ENCODE measurements around the gene ZDHHC14. TPM values are rescaled to one million over a fixed set of nuclear protein-coding genes. Genes with fewer than 3 reads are reported as not detected.

ZDHHC14 gene
- polyA plus RNA-seq, 1 donor, result 6.7 TPM

DNA sequence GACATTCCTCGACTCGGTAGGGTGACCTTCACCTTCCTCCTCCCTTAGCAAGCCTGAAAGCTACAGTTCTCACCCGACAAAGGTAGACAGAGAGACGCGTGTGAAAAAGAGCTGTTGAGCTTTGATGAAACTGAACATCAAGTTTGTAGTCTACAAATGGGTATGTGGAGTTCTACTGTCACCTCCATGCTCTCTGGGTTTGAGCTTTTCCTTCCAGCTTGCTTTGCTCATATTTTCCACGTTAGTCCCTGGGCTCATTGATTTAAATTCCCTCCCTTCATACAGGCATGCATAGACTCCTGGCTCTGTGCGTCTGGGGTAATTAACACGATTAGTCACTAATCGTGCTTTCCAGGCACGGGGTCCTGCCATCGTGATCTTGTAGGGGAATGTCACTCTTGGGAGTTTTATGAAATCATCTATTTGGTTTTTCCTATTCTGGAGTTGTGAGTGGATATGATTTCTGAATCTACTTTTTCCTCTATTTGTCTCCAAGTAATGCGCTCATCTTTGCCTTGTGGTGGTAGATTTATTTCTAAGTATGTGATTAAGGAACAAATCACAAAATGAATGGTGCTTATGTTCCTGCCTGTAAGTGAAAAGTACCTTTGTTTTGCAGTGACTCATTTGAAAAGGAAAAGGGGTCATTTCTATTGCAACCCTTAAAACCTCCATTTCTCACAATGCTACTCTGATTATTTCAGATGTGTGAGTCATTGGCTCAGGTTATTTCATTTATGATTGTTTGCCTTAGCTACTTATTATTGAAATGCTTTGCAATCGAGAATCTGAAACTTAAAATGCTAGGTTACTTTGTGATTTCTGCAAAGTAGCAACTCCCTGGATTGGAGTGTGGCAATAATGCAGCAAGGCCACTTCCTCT, 154.6 kb downstream of the ZDHHC14 start:
- DNase-seq, result peak; percentile 69

DNA sequence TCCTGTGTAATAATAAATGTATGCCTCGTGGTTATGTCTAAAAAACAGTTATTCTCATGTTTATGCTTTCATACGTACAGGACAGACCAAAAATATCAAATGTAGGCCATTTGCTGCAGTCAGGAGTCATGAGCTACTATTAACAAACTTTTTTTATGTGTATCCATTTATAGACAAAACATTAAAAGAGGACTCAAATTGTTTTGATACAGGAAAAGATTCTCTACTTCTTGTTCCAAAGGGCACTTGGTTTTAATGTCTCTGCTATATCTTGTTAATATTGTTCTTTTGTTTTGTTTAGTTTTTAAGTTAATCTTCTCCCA, 155.2 kb downstream of the ZDHHC14 start:
- no peak for DNase-seq

DNA sequence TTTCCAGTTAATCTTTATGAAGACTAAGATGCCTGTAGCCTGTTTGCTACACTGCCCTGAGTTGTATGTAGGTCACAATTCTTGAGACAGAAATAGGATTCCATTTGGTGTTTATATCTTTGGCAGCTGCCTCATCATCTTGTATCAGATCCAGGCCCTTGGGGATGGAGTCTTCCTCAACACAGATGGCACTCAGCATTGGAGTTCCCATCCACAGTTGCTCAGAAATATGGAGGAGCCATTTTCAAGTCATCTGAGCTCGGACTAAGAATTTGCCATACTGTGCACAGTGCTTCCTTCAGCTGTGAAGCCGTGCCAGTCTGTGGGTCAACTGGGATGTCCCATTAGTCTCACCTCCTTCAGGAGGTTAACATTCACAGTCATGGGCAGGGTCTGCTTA, 156.6 kb downstream of the ZDHHC14 start:
- no peak for DNase-seq

DNA sequence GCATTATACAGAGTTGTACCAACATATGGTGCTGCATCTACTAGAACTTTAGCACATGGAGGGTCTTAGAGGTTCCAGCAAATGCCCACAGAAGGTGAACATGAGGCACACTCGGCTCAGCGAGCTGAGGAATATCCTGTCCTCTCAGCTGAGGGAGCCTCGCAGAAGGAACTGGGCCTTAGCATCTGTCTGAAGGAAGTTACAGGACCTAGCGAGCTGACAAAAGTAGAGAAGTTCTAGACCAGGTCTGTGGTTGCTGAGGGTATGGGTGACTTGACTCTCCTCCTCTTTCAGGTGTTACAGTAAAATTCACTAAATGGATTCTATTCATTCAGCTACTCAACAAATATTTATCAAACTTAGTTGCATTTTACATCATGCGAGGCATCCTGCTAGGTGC, 157.2 kb downstream of the ZDHHC14 start:
- DNase-seq, result no peak

DNA sequence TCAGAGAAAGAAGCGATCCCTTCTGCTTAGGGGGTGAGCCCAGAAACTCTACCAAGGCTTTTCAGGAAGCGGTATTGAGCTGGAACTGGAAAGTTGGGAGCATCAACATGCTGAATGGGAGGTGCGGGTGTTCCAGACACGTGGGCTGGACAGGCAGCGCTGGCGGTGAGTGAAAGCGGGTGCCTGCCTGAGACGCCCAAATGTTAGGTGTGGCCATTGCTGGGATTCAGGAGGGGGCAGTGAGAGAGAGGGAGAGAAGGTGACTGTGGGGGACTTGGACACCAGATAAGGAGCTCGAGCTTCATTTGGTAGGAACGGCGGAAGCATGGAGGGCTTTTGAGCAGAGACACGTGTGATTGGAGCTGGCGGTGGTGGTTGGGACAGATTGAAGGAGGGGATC, 157.7 kb downstream of the ZDHHC14 start:
- no peak for DNase-seq

DNA sequence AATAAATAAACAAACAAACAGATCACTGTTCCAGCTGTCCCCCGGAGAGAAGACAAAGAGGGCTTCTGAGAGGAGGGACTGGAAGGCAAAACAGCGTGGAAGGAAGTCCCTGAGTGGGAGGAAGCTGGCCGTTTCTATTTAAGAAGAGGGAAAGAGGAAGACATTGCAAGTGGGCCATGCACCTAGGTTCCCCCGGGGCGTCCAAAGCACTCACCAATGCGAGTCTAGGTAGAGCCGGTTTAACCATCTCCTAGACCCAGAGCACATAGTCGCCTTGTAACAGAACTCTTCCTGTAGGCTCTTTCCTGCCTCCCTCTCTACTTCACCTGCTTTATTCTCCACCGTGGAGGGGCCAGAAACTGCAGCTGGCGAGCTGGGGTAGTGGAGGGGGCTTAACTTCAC, 158.4 kb downstream of the ZDHHC14 start:
- DNase-seq, result no peak

DNA sequence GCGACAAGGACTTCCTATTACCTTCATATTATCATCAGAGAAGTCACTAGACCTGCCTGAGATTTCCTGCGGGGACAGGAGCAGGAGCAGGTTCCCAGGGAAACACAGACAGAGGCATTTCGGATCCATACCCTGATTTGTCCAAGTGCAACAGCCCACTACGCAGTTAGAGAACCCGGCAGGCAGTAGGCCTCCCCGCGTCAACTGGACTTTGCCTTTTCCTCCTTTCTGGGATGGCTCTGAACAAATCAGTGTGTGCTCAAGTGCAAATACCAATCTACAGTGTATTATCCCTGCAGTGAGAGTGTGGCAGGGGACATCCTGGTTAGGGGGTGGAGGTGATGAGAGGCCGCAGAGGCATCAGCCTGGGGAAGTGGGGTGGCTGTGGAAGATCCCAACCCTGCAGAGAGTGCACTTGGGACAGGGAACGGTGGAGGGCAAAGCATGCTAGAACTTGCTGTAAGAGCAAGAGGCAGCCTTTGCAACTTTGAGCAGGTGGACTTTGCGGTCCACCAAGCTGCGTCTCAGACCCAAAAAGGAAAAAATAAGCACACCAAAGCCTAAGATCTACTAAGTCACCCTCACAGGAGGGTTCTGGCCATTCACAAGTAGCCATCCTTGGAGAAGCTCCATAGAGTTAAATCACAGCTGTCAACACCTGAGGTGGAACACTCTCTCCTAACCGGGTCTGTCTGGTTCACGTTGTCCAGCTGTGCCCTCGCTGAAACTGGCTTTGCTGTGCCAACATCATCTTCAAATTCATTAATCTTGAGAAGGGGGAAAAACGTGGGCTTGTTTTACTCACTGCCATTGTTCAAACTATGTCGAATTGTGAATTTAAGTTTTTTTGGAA, 159.1 kb downstream of the ZDHHC14 start:
- DNase-seq, result no peak

DNA sequence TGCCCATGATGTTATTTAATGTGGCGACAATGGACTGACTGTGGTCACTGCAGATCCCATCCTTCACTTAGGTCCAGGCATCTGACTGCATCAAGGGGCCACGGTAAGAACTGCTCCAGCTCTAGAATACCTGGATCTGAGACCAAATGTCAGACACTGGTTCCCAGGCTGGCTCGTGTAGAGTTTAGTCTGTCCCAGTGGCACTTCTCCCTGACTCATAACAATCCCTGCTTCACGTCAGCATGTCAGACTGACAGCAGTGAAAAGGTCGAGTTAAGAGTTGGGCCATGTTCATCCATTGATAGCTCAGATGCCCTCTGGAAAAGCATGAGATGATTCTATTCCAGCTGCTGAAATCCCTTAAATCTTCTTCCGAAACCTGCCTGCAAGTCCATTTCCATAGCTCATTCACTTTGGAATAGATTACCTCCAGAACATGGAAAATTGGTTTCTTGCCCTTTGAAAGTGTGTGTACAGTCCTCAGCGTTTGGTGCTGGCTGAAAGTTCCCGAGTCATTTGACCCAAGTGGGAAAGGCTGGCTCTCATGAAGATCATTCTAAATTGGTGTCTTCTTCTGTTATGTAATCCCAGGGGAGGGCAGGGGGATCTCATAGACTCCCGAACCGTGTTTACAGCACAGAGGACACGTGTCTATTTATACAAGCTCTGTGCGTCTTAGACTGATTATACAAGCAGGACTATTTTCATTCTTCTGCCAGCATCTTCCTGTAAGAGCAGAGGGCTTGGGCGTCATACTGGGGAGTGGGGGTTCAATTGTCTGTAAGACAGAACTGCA, 160.8 kb downstream of the ZDHHC14 start:
- DNase-seq, result no peak

DNA sequence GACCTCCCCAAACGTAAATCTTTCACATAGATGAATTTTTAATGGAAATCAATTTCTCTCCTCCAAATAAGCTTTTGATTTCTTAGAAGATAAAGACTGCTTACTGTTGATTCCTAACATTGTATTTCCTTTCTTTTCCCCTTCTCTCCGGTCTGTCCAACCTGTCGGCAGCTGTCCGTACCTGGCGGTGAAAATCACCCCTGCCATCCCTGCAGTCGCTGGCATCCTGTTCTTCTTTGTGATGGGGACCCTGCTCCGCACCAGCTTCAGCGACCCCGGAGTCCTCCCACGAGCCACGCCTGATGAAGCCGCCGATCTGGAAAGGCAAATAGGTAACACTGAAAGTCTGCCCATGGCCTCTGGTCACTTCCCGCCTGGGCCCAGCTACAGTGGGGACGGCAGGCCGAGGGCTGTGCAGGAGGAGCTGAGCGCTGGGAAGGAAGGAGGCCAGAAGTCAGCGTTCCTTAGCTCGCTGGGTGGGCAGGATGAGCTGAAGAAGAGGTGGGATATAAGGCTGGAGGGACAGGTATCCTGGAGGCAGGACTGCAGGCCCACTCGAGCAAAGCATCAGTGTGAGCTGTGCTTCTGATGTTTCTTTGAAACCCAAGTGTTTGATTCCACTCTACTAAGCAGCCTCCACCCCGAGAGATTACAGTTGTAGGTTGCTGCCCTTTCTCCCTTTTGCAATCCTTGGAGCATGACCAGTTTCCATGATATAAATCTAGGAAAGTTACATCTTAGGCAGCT, 161.6 kb downstream of the ZDHHC14 start:
- DNase-seq, result no peak

DNA sequence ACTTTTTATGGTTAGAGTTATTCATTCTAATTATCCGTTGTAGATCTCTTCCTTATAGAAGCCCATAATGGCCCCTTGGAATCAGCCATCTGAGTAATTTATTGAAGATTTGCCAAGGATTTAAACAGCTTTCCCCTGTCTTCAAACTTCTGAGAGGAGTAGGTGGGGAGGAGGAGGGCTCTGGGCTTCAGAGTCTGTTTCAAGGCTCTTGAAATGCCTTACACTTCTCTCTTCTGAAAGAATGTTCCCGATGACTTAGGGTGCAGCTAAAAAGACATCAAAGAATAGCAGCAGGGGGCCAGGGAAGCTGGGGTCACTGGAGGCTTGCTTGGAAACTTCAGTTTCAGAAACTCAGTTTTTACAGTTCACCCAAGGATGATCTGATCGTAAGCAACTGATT, 165.3 kb downstream of the ZDHHC14 start:
- DNase-seq, result no peak

DNA sequence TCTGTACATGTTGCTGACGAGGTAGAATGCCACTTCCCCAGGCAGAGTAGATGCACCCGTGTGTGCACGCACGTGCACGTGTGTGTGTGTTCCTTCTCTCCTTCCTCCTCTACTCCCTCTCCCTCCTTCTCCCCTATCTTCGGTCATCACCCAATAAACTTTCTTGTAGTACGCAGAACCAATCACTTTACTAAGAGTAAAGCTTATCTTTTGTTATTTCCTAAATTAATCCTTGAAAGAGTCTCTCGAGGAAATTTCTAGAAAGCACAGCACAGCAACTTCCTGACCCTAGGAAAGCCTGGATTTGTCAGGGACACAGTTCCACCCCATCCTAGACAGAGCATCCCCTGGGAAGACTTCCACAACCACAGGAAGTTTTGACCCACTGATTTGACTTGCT, 166.1 kb downstream of the ZDHHC14 start:
- no peak for DNase-seq

DNA sequence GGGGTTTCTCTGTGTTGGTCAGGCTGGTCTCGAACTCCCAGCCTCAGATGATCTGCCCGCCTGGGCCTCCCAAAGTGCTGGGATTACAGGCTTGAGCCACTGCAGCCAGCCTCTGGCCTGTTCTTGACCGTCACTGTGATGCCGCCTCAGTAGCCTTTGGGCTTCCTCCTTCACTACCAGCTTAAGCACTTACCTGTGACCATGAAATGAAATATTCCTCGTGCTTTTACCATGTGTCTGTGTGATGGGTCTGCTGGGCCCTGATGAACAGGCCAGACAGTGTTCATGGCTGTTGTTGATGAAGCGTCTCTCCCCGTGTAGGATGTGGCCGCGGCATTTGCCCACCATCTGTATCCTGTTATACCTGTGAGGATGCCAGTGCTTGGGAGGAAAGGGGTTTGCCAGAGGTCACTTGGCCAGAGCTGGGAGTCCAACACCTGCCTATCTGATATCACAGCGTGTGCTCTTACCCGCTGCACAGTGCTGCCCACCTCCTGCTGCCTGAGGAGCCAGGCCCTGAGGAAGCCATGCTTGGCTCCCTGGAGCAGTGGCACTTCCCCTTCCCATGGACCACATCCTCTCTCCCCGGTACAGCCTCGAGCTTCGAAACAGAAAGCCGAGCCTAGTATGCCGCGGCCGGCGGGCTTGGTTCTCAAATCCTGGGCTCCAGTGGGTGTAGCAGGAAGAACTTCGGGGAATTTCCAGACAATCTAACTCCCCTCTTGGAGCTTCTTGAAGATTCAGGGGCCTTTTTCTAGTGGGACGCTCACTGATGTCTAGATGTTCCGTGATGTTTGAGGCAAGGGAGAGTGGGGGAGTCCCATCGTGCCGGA, 167.9 kb downstream of the ZDHHC14 start:
- no peak for DNase-seq

DNA sequence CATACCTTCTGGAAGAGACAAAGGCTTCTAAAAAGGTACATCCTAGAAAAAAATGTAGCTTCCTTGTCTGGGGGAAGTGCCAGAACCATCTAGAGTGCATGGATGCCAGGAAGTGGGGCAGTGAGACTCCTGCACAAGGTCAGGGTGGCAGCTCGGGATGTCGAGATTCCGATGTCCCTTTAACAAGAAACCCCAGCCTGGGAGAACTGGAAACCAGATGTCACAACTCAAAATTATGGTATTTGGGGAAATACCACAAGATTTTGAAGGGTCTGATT, 168.4 kb downstream of the ZDHHC14 start:
- DNase-seq, result no peak

DNA sequence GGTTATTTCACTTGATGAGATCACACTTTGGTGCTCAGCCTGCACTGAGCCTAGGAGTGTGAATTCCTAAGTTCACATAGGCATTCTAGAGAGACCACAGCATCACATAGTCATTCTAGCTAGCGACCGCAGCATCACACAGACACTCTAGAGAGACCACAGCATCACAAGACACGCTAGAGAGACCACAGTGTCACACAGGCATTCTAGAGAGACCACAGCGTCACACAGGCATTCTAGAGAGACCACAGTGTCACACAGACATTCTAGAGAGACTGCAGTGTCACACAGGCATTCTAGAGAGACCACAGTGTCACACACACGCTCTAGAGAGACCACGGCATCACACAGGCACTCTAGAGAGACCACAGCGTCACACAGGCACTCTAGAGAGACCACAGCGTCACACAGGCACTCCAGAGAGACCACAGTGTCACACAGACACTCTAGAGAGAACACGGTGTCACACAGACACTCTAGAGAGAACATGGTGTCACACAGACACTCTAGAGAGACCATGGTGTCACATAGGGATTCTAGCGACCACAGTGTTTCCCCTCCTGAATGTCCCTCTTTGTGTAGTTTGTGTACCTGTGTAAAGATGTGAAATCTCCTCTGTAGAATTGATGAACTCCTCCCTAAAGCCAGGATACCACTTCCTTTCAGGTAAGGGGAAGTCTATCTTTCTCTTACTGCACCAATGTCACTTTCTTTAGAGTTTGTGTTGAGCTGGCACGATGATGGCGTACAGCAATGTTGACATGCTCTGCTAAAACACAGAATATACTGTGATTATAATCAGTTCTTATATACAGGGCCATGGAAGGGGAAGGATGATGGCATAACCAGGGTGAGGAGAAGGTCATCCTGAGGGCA, 169.4 kb downstream of the ZDHHC14 start:
- no peak for DNase-seq

DNA sequence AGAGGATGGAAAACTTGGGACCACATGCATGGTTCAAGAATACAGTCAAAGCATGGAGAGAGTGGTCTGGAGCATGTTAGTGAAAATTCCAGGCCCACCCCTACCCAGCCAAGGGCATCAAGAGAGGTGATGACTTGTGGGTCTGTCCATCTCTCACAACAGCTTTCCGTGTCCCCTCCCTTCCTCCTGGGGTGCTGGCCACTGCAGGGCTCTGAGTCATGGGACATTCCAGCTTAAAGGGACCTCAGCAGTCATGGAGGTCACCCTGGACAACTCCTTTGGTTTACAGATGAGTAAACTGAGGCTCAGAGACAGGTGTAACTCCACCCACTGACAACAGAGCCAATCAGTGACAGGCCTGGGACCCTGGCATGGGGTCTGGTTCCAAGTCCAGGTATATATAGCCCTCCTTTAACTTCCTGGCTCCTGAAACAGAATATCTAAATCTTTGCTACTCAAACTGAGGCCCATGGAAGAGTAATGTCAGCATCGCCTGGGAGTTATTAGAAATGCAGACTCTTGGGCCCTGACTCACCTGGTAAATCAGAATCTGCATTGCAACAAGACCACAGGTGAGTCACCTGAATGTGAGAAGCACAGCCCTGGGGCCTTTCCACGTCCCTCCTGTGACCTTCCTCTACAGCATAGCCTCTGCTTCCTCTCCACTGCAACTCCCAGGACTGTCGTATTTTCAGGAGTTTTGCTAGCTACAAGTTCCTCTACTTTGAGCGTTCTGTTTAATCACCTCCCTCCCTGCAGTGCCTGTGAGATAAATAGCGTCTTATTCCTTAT, 170.2 kb downstream of the ZDHHC14 start:
- DNase-seq, result no peak

DNA sequence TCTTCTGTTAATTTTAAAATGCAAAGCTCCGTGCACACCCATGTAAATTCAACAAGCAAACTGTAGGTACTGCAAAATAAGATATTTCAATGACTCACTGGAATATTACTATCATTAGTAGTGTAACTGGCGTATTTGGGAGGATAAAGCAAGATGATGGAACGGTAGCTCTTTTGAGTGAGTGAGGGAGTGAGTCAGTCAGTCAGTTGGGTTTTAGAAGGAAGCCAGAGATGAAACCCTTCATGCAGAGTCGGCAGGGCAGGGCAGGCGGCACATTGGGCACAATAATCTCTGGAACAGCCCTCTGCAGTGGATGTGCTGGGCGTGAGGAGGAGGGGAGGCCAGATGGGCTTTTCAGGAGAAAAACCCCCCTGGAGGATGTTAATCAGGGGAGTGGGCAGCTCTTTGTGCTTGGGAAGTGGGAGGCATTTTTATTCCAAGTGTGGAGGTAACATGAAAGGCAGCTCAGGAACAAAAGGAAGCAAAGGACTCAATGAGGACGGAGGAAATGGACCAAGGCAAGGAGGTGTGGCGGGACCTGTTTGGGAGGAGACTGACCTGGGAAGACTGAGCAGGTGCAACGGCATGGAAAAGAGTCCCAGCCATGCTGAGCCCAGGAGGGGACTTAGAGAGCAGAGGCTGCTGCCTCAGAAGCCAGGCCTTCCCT, 171.2 kb downstream of the ZDHHC14 start:
- DNase-seq, result no peak

DNA sequence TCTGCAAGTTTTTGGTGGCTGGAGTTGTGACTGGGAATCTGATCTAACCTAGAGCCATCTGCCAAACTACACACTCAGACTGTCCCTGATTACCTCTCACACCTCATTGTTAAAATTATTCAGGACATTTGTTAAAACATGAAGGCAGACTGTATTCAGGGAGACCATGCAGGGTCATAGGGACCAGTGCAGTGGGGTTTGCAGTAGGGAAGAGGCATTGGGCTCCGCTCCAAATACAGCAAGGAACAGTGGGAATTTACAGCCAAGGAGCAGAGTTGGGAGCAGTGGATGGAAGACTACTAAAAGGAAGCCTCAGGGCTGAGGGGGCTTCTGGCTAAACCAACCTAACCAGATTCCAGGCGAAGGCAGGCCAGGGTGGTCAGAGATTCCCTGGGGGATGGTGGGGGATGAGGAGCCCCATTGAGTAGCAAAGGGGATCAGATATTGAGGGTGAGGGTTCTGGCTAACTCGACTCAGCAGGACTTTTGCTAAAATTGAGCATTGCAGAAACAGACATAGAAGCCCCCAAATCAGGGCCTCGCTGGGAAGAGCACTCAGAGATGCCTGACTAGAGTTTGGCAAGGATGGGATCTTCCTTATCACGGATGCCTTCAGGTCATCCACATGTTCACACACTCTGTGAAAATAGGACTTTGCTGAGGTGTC, 172.0 kb downstream of the ZDHHC14 start:
- DNase-seq, result no peak

DNA sequence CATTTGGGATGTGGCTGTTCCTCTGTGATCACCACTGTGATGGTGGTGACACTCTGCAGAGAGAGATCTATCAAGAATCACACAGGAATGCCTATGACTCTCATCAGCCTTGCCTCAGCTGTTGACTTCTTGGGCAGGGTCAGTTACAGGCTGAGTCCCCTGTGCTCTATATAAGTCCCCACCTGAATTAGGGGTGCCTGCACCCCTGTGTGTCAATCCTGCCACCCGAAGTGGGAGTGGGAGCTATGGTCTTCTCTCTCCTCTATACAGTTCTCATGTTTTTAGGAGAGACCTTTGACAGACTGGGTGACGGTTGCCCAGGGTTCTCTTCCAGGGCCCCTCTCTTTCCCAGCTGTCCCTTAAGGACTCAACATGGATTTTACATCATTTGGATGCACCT, 173.8 kb downstream of the ZDHHC14 start:
- DNase-seq, result no peak
